ENCODE results near the gene HTR3B.
"Not testable (repeated sequence)": the region's sequence is repeated elsewhere in the genome, so short reads cannot be mapped to it uniquely, and the experiment has no call there.

The HTR3B gene

GRCh38 chr11:113885897-113886296, 18.7 kb upstream of the HTR3B start:
- no peak for DNase-seq

DNA sequence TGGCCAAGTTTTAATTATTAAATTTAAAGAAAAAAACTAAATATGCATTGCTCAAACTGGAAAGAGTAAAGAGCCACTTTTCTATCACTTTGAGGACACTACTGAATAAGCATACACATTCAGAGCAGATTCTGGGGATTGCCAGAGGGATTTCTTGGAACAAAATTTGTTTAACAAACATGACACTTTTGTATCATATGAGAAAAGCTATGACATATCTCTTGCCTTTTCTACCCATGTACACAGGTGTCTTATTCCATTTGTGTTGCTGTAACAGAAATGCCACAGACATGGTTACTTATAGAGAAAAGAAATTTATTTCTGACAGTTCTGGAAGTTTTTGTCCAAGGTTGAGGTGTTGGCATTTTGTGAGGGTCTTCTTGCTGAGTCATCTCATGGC, 15.7 kb upstream of the HTR3B start:
- no peak for DNase-seq

GRCh38 chr11:113894421-113894996, 10.1 kb upstream of the HTR3B start:
- DNase-seq = no peak

DNA sequence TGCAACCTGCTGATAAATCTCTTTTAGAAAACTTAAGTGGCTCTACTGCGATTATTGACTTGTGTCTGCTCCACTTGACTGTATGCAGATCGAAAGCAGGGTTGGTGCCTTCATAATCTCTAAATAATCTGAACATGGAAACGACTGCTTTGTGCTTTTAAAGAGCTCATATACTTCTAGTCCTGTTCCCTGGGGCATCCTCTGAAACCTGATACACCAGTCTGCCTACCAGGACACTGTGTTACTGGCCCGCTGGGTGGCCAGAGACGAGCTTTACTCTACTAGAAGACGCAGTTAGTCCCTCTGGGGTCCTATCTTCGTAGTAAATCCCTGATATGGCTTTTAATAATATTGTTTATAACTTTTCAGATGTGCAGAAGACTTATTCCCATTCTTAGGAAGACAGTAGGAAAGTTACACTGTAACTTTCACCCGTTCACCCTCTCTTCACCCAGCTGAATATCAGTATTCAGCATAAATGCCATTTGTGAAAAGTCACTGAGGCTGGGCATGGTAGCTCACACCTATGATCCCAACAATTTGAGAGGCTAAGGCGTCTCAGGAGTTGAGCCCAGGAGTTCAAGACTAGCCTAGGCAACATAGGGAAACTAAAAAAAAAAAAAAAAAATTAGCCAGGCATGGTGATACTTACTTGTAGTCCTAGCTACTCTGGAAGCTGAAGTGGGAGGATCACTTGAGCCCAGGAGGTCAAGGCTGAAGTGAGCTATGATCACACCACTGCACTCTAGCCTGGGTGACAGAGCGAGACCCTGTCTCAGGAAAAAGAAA, 9.0 kb upstream of the HTR3B start:
- DNase-seq = no peak

- peak in 1 of 2 experiments; percentile 5 for DNase-seq
Measured at GRCh38 chr11:113896156-113896879, 8.3 kb upstream of the HTR3B start.

DNA sequence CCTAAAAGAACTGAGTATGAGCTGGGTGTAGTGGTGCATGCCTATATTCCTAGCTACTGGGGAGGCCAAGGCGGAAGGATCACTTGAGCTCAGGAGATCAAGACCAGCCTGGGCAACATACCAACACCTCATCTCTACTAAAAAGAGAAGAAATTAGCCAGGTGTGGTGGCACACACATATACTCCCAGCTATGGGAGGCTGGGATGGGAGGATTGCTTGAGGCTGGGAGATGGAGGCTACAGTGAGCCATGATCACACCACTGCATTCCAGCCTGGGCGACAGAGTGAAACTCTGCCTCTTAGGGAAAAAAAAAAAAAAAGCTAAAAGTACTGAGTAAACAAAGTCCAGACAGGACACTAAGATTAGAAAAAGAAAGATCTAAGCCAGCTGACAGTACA, 3.5 kb upstream of the HTR3B start:
- no peak for DNase-seq

DNA sequence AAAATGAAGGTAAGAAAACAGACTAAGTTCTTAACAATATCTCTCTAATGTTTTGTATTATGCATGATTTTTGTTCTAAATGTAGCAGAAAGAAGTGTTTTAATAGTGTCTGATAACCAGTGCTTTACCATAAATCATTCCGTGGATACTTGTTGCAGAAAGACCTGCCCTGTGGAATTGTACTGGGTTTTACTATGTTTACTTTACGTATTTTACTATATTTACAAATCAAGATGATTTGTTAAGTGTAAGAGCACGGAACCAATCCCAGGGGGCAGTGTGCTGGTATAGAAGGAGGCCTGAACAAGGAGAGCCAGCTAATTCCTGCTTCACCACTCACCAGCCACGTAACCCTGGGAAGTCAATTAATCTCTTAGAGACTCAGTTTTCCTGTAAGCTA, 1.4 kb downstream of the HTR3B start:
- no peak for DNase-seq

DNA sequence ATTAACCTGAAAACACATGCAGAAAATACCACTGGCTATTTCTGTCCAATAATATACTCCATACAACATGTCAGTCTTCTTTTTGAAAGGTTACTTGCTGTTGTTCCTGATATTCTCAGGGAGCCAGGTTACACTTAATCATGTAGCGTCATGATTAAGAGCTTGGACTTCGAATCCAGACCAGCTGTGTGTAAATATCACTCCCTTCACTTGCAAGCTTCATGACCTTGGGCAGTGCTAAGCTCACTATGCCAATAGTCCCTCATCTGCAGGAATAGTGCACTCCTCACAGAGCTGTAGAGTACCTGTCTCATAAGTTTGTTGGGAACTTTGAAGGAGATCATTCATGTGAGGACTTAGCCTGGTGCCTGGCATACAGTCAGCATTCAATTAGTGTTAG, 1.9 kb downstream of the HTR3B start:
- no peak for DNase-seq

DNA sequence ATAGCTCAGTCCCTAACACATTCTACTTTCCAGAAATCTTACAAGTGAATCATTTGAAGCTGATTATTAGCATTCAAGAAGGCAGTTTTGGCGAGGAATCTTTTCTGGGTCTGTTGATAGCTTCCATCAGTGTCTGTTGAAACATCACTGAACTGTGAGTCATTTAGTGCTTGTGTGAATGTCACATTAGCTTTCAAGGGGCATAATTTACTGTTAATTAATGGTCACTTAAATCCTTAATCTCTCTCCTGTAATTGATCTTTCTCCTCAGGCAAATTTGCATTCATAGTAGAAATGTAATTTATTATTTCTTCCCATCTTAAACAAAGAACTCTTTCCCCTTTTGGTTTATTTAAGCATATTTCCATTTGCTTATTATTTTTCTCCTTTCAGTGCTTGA, 2.6 kb downstream of the HTR3B start:
- DNase-seq = no peak

DNA sequence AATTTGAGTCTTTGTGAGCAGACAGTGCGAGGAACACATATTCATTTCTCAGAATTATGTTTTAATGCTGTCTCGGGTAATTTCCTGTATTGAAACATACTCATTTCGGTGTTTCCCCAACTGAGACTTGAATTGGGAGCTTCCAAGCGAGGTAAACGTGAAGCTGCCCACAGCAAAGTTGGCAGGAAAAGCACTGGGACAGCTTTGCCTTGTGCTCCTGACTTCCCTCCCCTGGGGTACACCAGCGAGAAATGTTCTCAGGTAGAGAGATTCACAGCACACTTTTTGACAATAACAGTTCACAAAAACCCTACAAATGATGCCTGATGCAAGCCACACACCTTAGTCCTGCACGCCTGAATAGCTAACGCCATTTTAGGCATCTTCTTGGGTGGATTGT, 3.1 kb downstream of the HTR3B start:
- DNase-seq = peak in 1 of 2 experiments; percentile 39

- DNase-seq = peak in 1 of 2 experiments; percentile 41
Measured at GRCh38 chr11:113908098-113908497, 3.5 kb downstream of the HTR3B start.

DNA sequence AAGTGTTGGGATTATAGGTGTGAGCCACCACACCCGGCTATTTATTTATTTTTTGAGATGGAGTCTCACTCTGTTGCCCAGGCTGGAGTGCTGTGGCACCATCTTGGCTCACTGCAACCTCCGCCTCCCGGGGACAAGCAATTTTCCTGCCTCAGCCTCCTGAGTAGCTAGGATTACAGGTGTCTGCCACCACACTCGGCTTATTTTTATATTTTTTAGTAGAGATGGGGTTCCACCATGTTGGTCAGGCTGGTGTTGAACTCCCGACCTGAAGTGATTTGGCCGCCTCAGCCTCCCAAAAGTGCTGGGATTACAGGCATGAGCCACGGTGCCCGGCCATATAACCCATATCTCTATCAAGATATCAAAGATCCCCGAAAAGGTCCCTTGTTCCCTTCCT, 6.9 kb downstream of the HTR3B start:
- not testable (repeated sequence) for DNase-seq

GRCh38 chr11:113923572-113923971, 19.0 kb downstream of the HTR3B start:
- DNase-seq = no peak

GRCh38 chr11:113926273-113927197, 21.9 kb downstream of the HTR3B start:
- DNase-seq = no peak

DNA sequence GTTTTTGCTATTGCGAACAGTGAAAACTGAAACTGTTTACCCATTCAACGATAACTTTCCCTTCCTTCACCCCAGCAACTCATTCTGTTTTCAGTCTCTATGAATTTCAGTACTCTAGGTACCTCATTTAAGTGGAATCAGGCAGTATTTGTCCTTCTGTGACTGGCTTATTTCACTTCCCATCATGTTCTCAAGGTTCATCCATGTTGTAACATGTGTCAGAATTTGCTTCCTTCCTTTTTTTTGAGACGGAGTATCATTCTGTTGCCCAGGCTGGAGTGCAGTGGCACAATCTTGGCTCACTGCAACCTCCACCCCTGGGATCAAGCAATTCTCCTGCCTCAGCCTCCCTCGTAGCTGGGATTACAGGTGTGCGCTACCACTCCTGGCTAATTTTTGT, 23.7 kb downstream of the HTR3B start:
- DNase-seq = no peak

DNA sequence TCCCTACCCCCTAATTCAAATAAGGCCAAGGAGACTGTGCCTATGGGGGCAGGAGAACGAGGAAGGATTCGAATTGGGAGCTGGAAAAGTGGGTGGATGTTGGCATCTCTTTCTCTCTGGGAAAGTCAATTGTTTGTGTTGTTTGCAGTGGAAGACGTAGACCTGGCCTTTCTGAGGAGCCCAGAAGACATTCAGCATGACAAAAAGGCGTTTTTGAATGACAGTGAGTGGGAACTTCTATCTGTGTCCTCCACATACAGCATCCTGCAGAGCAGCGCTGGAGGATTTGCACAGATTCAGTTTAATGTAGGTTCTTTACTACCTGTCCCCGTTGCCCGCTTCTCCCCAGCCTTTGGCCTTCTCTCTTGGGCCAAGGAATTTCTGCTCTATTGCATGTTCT, 28.2 kb downstream of the HTR3B start:
- no peak for DNase-seq

DNA sequence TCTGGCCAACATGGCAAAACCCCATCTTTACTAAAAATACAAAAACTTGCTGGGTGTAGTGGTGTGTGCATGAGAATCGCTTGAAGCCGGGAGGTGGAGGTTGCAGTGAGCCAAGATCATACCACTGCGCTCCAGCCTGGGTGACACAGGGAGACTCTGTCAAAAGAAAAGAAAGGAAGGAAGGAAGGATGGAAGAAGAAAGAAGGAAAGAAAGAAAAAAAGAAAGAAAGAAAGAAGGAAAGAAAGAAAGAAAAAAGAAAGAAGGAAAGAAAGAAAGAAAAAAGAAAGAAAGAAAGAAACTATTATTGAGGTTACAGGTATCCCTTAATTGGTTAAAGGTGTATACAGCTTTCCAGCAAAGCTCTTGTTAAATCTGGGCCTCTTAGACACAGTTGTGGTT, 29.6 kb downstream of the HTR3B start:
- not testable (repeated sequence) for DNase-seq

GRCh38 chr11:113934761-113935160, 30.2 kb downstream of the HTR3B start:
- no peak for DNase-seq

DNA sequence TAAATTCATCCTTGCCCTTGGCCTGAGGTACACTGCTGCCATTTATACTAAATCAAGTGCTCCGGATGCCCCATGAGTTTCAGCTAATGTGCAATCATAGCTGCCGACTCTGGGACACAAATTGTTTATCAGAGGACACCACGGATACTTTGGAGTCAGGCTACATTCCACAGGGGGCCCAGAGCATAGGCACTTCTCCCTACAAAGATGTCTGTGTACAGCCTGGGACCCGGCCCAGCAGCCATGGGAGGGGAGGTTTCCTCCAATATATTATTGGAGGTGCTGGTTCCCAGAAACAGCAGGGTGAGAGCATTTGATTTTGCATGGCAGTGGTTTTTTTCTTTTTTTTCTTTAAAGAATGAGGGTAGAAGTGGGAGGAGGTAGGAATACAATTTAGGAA, 31.3 kb downstream of the HTR3B start:
- no peak for DNase-seq

GRCh38 chr11:113937918-113938317, 33.3 kb downstream of the HTR3B start:
- no peak for DNase-seq

DNA sequence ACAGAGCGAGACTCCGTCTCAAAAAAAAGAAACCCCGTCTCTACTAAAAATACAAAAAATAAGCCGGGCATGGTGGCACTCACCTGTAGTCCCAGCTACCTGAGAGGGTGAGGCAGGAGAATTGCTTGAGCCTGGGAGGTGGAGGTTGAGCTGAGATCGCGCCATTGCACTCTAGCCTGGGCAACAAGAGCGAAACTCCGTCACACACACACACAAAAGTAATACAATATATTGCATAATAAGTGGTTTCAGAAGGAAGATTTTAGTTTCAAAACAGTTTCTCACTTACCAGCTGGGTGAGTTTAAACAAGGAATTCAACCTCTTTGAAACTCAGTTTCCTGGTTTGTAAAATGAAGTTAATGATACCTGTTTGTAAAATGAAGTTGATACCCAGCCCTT, 37.7 kb downstream of the HTR3B start:
- no peak for DNase-seq

DNA sequence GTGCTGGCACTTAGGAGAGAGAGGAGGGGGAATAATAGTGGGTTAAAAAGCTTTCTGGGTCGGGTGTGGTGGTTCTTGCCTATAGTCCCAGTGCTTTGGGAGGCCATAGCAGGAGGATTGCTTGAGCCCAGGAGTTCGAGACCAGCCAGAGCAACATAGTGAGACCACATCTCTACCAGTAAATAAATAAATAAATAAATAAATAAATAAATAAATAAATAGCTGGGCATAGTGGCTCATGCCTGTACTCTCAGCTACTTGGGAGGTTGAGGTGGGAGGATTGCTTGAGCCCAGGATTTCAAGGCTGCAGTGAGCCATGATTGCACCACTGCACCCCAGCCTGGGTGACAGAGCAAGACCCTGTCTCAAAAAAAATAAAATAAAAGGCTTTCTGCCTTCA, 41.6 kb downstream of the HTR3B start:
- not testable (repeated sequence) for DNase-seq

GRCh38 chr11:113947994-113948393, 43.4 kb downstream of the HTR3B start:
- DNase-seq = no peak

All from cerebellar nuclear complex (tissue), 1 donor.